Stomach (tissue), 4 donors: ENCODE results near the gene CBX8.

Experiments
- EP300 ChIP-seq: sonication (generic); formaldehyde crosslinking; IDR thresholded peaks from one replicate; pipeline ENCODE4 v1.6.1; 2017; ENCODE audit warnings: antibody characterized with exemption
- POLR2A ChIP-seq, 4 donors: fragments of 450-650 bp; IDR thresholded peaks; one replicate each; pipeline ENCODE4 v1.6.1; 2016; ENCODE audit warnings: antibody characterized with exemption in 4 of 4, control low read depth in 2 of 4, mild to moderate bottlenecking in 1 of 4, moderate library complexity in 1 of 4
- POLR2AphosphoS5 ChIP-seq, 3 donors: sonication (generic); formaldehyde crosslinking; IDR thresholded peaks; one replicate each; pipeline ENCODE4 v1.6.1; 2016; ENCODE audit warnings: antibody characterized with exemption in 3 of 3
- TF ChIP-seq, protein P1 (sequence below), 7 experiments: fragments of 450-650 bp in 4 of 7; fragments of 200-600 bp in 3 of 7; sonication (generic) in 3 of 7; IDR thresholded peaks; one replicate each; pipeline ENCODE4 v1.5.1; 2016 to 2019; ENCODE audit warnings: antibody characterized with exemption in 7 of 7, control low read depth in 2 of 7, mild to moderate bottlenecking in 1 of 7

- TF ChIP-seq POLR2A (IDR thresholded peaks at IDR 0.05): no peak
- no peak for TF ChIP-seq POLR2AphosphoS5 (IDR thresholded peaks at IDR 0.05)
- TF ChIP-seq, protein P1, sequence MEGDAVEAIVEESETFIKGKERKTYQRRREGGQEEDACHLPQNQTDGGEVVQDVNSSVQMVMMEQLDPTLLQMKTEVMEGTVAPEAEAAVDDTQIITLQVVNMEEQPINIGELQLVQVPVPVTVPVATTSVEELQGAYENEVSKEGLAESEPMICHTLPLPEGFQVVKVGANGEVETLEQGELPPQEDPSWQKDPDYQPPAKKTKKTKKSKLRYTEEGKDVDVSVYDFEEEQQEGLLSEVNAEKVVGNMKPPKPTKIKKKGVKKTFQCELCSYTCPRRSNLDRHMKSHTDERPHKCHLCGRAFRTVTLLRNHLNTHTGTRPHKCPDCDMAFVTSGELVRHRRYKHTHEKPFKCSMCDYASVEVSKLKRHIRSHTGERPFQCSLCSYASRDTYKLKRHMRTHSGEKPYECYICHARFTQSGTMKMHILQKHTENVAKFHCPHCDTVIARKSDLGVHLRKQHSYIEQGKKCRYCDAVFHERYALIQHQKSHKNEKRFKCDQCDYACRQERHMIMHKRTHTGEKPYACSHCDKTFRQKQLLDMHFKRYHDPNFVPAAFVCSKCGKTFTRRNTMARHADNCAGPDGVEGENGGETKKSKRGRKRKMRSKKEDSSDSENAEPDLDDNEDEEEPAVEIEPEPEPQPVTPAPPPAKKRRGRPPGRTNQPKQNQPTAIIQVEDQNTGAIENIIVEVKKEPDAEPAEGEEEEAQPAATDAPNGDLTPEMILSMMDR (IDR thresholded peaks at IDR 0.05): no peak
- TF ChIP-seq EP300: no peak
Measured at GRCh38 chr17:79781736-79782575, 14.9 kb downstream of the CBX8 start.
